Measurements from ENCODE around the gene IPO4.
A peak's percentile ranks its signal among the peaks of the same experiment; 100 is the strongest.

Gene IPO4

DNA sequence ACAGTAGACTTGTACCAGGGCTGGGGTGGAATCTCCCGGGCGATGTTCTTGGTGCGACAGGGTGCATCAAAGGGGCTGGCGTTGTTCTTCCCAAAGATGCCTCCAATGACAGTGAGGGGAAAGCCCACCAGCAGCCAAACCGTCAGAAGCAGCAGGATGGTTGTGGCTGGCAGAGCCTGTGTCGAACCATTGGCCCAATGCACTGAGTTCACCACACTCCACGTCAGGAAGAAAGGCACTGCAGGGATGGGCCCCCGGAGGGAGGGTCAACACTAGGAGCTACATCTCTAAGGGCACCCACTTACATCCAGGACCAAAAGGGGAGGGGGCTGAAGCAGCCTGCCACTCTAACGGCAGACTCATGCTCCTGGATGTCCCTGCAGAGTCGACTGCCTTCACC lies 1.8 kb upstream of the IPO4 start:
- no peak overlapping the region for H2AFZ ChIP-seq (ENCODE audit: insufficient read depth, low read length, poor library complexity)
- no peak overlapping the region for H3K14ac ChIP-seq (ENCODE audit: low read length)
- H3K4me1 ChIP-seq (ENCODE audit: control insufficient read depth in 1 of 2, insufficient read depth in 2 of 2, low read length in 2 of 2): peaks cover 8 to 10% of the 10 kb centered on the region in 2 experiments
- peaks cover 28 to 45% of the 10 kb centered on the region in 2 experiments for H3K36me3 ChIP-seq (ENCODE audit: control insufficient read depth in 1 of 2, insufficient read depth in 2 of 2, low read length in 2 of 2)
- peaks cover 9% of the 10 kb centered on the region for H3K79me1 ChIP-seq (ENCODE audit: low read length)
- H3K27ac ChIP-seq (ENCODE audit: low read depth, low read length): no peak overlapping the region
- no peak overlapping the region for H4K8ac ChIP-seq (ENCODE audit: low read depth, low read length)
- H2BK5ac ChIP-seq (ENCODE audit: low read depth, low read length, poor library complexity): no peak overlapping the region
- H3K9ac ChIP-seq (ENCODE audit: low read length): no peak overlapping the region
- H2AK5ac ChIP-seq (ENCODE audit: low read length): no peak overlapping the region
- DNase-seq: no peak
- no peak overlapping the region for H2BK120ac ChIP-seq (ENCODE audit: insufficient read depth, low read length, poor library complexity)
- H3K18ac ChIP-seq (ENCODE audit: low read length): no peak overlapping the region
- no peak overlapping the region for H2BK12ac ChIP-seq (ENCODE audit: low read length)
- no peak overlapping the region for H3K4ac ChIP-seq (ENCODE audit: low read depth, low read length)
- peaks cover 10% of the 10 kb centered on the region for H3K79me2 ChIP-seq (ENCODE audit: control insufficient read depth, insufficient read depth, low read length, poor library complexity)
- whole genome bisulfite sequencing (ENCODE audit: extremely low coverage, insufficient coverage, insufficient read length): no CpG with 5 or more reads among the region's 10 CpGs
- no peak overlapping the region for H3K4me2 ChIP-seq (ENCODE audit: low read length)
- no peaks in the 10 kb centered on the region for H3K27me3 ChIP-seq (ENCODE audit: insufficient read depth, low read length)
- H4K12ac ChIP-seq (ENCODE audit: low read depth, low read length): no peak overlapping the region
- H3K9me3 ChIP-seq (ENCODE audit: insufficient read depth, low read depth, low read length): peaks cover 1% of the 10 kb centered on the region
- no peak overlapping the region for H4K91ac ChIP-seq (ENCODE audit: low read depth, low read length)
- H3K4me3 ChIP-seq (ENCODE audit: low read depth, low read length): peak overlapping the region; percentile 53
- H3K23ac ChIP-seq (ENCODE audit: low read length): no peak overlapping the region

DNA sequence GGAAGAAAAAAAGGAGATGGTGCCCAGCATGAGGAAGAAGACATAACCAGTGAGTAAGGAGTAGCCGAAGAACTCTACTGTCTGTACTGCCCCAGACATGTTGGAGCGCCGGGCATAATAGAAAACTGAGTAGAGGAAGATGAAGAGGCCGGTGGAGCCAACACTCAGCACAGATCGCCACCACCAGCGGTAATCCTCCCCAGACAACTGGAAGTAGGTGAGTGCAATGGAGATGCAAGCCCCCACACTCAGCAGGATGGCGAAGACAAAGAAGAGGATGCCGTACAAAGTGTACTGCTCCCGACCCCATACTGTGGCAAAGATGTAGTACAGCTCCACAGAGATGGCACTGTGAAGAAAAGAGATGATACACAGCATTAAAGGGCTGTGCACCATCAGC lies 844 bp upstream of the IPO4 start:
- Histone ChIP-seq H3K9me3 (ENCODE audit: insufficient read depth, low read depth, low read length) (peaks cover 1% of the 10 kb centered on the region), H3K4me3 (ENCODE audit: low read depth, low read length) (no peak overlapping the region), H3K14ac (ENCODE audit: low read length) (no peak overlapping the region), H3K79me1 (ENCODE audit: low read length) (peaks cover 4% of the 10 kb centered on the region), H4K8ac (ENCODE audit: low read depth, low read length) (peak overlapping the region; percentile 33), H2BK12ac (ENCODE audit: low read length) (no peak overlapping the region), H3K79me2 (ENCODE audit: control insufficient read depth, insufficient read depth, low read length, poor library complexity) (peaks cover 4% of the 10 kb centered on the region), H3K18ac (ENCODE audit: low read length) (no peak overlapping the region), H3K27me3 (ENCODE audit: insufficient read depth, low read length) (no peaks in the 10 kb centered on the region), H4K12ac (ENCODE audit: low read depth, low read length) (peak overlapping the region; percentile 43), H3K4me2 (ENCODE audit: low read length) (no peak overlapping the region), H2BK5ac (ENCODE audit: low read depth, low read length, poor library complexity) (no peak overlapping the region), H3K4ac (ENCODE audit: low read depth, low read length) (no peak overlapping the region), H2AFZ (ENCODE audit: insufficient read depth, low read length, poor library complexity) (no peak overlapping the region), H2AK5ac (ENCODE audit: low read length) (no peak overlapping the region), H3K23ac (ENCODE audit: low read length) (no peak overlapping the region), H3K27ac (ENCODE audit: low read depth, low read length) (no peak overlapping the region), H2BK120ac (ENCODE audit: insufficient read depth, low read length, poor library complexity) (no peak overlapping the region), H3K4me1 (ENCODE audit: control insufficient read depth in 1 of 2, insufficient read depth in 2 of 2, low read length in 2 of 2) (peaks cover 3 to 4% of the 10 kb centered on the region in 2 experiments), H3K36me3 (ENCODE audit: control insufficient read depth in 1 of 2, insufficient read depth in 2 of 2, low read length in 2 of 2) (peaks cover 37 to 55% of the 10 kb centered on the region in 2 experiments), H4K91ac (ENCODE audit: low read depth, low read length) (no peak overlapping the region), H3K9ac (ENCODE audit: low read length) (no peak overlapping the region)
- no peak for DNase-seq
- no CpG with 5 or more reads among the region's 9 CpGs for WGBS (ENCODE audit: extremely low coverage, insufficient coverage, insufficient read length)

DNA sequence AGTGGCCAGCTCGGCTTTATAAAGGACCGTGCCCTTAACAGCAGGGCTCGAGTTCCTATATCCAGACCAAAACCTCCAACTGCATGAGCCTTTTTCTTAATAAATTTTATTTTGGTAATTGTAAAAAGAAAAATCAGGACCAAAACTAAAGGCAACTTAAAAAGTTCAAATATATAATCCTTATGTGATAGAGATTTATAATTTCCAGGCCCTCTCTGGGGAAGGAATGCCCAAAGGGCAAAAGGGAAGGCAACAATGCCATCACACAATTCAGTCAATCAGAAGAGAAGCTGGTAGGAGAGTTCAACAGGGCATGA lies 401 bp upstream of the IPO4 start:
- no peak overlapping the region for H3K14ac ChIP-seq (ENCODE audit: low read length)
- peaks cover 42 to 59% of the 10 kb centered on the region in 2 experiments for H3K36me3 ChIP-seq (ENCODE audit: control insufficient read depth in 1 of 2, insufficient read depth in 2 of 2, low read length in 2 of 2)
- no peak overlapping the region for H2BK5ac ChIP-seq (ENCODE audit: low read depth, low read length, poor library complexity)
- DNase-seq: no peak
- no peak overlapping the region for H4K12ac ChIP-seq (ENCODE audit: low read depth, low read length)
- H4K91ac ChIP-seq (ENCODE audit: low read depth, low read length): no peak overlapping the region
- no peaks in the 10 kb centered on the region for H3K27me3 ChIP-seq (ENCODE audit: insufficient read depth, low read length)
- peak overlapping the region; percentile 41 for H4K8ac ChIP-seq (ENCODE audit: low read depth, low read length)
- peaks cover 1% of the 10 kb centered on the region for H3K9me3 ChIP-seq (ENCODE audit: insufficient read depth, low read depth, low read length)
- H3K9ac ChIP-seq (ENCODE audit: low read length): no peak overlapping the region
- peaks cover 4% of the 10 kb centered on the region for H3K79me2 ChIP-seq (ENCODE audit: control insufficient read depth, insufficient read depth, low read length, poor library complexity)
- no peak overlapping the region for H3K18ac ChIP-seq (ENCODE audit: low read length)
- no peak overlapping the region for H3K23ac ChIP-seq (ENCODE audit: low read length)
- no peak overlapping the region for H3K4ac ChIP-seq (ENCODE audit: low read depth, low read length)
- no peak overlapping the region for H2AFZ ChIP-seq (ENCODE audit: insufficient read depth, low read length, poor library complexity)
- no CpG with 5 or more reads among the region's 3 CpGs for WGBS (ENCODE audit: extremely low coverage, insufficient coverage, insufficient read length)
- H2BK12ac ChIP-seq (ENCODE audit: low read length): no peak overlapping the region
- H2BK120ac ChIP-seq (ENCODE audit: insufficient read depth, low read length, poor library complexity): no peak overlapping the region
- H3K79me1 ChIP-seq (ENCODE audit: low read length): peaks cover 4% of the 10 kb centered on the region
- H3K4me2 ChIP-seq (ENCODE audit: low read length): no peak overlapping the region
- H3K4me1 ChIP-seq (ENCODE audit: control insufficient read depth in 1 of 2, insufficient read depth in 2 of 2, low read length in 2 of 2): peaks cover 2 to 3% of the 10 kb centered on the region in 2 experiments
- no peak overlapping the region for H3K27ac ChIP-seq (ENCODE audit: low read depth, low read length)
- no peak overlapping the region for H3K4me3 ChIP-seq (ENCODE audit: low read depth, low read length)
- no peak overlapping the region for H2AK5ac ChIP-seq (ENCODE audit: low read length)

DNA sequence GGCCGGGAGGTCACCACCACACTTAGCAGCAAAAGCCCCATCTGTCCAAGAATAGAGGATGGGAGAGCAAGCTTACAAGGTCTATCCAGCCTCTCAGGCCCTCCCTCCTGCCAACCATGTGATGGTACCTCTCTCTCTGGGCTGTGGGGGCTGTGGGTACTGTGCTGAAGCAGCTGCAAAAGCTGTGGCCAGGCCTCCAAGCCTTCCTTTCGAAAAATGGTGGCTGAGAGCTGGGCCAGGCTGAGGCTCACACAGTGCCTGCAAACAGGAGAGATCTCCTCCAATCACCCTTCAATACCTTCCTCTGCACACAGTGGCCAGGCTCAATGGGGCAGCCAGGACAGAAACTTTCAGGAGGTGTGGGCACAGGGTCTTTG lies 1.1 kb downstream of the IPO4 start:
- no CpG with 5 or more reads among the region's 2 CpGs for WGBS (ENCODE audit: extremely low coverage, insufficient coverage, insufficient read length)
- no peaks in the 10 kb centered on the region for H3K27me3 ChIP-seq (ENCODE audit: insufficient read depth, low read length)
- H3K14ac ChIP-seq (ENCODE audit: low read length): no peak overlapping the region
- no peak overlapping the region for H2AFZ ChIP-seq (ENCODE audit: insufficient read depth, low read length, poor library complexity)
- H3K23ac ChIP-seq (ENCODE audit: low read length): no peak overlapping the region
- H3K4me3 ChIP-seq (ENCODE audit: low read depth, low read length): no peak overlapping the region
- H3K18ac ChIP-seq (ENCODE audit: low read length): no peak overlapping the region
- peaks cover 4% of the 10 kb centered on the region for H3K79me1 ChIP-seq (ENCODE audit: low read length)
- no peak overlapping the region for H2BK12ac ChIP-seq (ENCODE audit: low read length)
- no peak overlapping the region for H2BK120ac ChIP-seq (ENCODE audit: insufficient read depth, low read length, poor library complexity)
- H3K36me3 ChIP-seq (ENCODE audit: control insufficient read depth in 1 of 2, insufficient read depth in 2 of 2, low read length in 2 of 2): peaks cover 48 to 64% of the 10 kb centered on the region in 2 experiments
- H3K9me3 ChIP-seq (ENCODE audit: insufficient read depth, low read depth, low read length): no peaks in the 10 kb centered on the region
- DNase-seq: no peak
- no peak overlapping the region for H4K12ac ChIP-seq (ENCODE audit: low read depth, low read length)
- peaks cover 4% of the 10 kb centered on the region for H3K79me2 ChIP-seq (ENCODE audit: control insufficient read depth, insufficient read depth, low read length, poor library complexity)
- H4K91ac ChIP-seq (ENCODE audit: low read depth, low read length): no peak overlapping the region
- H3K4ac ChIP-seq (ENCODE audit: low read depth, low read length): no peak overlapping the region
- no peak overlapping the region for H4K8ac ChIP-seq (ENCODE audit: low read depth, low read length)
- peak overlapping the region; percentile 64 for H3K4me2 ChIP-seq (ENCODE audit: low read length)
- peaks cover 2 to 3% of the 10 kb centered on the region in 2 experiments for H3K4me1 ChIP-seq (ENCODE audit: control insufficient read depth in 1 of 2, insufficient read depth in 2 of 2, low read length in 2 of 2)
- no peak overlapping the region for H3K9ac ChIP-seq (ENCODE audit: low read length)
- H3K27ac ChIP-seq (ENCODE audit: low read depth, low read length): no peak overlapping the region
- no peak overlapping the region for H2AK5ac ChIP-seq (ENCODE audit: low read length)
- H2BK5ac ChIP-seq (ENCODE audit: low read depth, low read length, poor library complexity): no peak overlapping the region

All from trophoblast cell (in vitro differentiated cells and primary cell).